ENCODE results near the gene JCAD.

DNA sequence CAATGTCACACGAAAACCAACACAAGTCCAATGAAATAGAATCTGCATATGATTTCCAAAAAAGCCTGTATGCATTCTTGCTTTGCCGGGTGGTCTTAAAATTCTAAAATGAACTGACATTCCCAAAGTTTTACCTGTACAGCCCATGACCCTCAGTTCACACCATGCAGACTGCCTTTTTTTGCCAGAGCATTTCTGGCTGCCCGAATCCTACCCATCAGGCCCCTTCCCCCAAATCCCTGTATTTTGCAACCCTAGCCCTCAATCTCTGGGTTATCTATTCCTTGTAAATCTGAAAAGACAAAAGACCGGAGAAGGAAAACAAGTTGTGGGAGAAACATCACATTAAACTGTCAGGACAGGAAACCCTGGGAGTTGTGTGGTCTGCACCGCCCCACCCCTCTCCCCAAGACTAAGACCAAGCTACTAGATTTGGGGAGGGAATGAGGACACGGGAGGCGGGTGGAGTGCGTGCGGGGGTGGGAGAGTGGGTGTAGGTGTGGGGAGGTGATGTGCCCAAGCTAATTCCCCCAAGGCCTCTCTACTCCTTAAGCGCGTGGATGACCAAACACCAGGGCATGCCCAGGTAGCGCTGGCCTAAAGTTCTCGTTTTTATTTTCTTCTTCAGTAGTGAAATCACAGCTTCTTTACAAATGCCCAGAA lies 1.4 kb downstream of the JCAD start:
- TF ChIP-seq POLR2AphosphoS5 (IDR thresholded peaks at IDR 0.05; ENCODE audit: borderline replicate concordance, low read depth, low read length) (no peak), EZH2 (IDR thresholded peaks at IDR 0.05) (no peak)

Measured in SK-N-MC (cell line).